K562 (cell line): ENCODE measurements around the gene TESK2. TPM values are rescaled to one million over a fixed set of nuclear protein-coding genes. Genes with fewer than 3 reads are reported as not detected.

Experiments used
- ATAC-seq: fragments of 200-7000 bp; cut with Tn5 transposase; 3 replicates; pipeline ENCODE4 v1.9.1; 2020; ENCODE audit warnings: moderate library complexity
- BruUV-seq: library from RNA; stranded (reverse); fragments of 400-500 nt; replicated peaks from 2 replicates; lab custom pipeline; 2021; lab: Mats Ljungman, UMichigan
- CTCF ChIA-PET: fragments of 300-600 bp; formaldehyde crosslinking; extraction: SDS; loops from one replicate; lab custom pipeline; 2021; ENCODE audit warnings: low intra/inter-chr PET ratio; lab: Yijun Ruan, JAX
- POLR2A ChIA-PET: fragments of 300-600, 350-650 bp; sonication (Branson Sonifier 250); formaldehyde crosslinking; extraction: SDS; loops from one replicate; lab custom pipeline; 2021; ENCODE audit warnings: antibody characterized with exemption, inconsistent platforms; lab: Yijun Ruan, JAX
- DNase-seq, 4 experiments: peaks; one replicate each; pipeline versions ENCODE4 v3.0.0 to v3.0.0-alpha.2; 2011 to 2018; ENCODE audit warnings: low spot score in 3 of 4, mixed read lengths in 3 of 4; ENCODE audit errors: extremely low read depth in 1 of 4
- FAIRE-seq: peaks from 2 replicates; lab custom pipeline; 2011; peaks lifted over from hg19 to GRCh38; lab: Jason Lieb, UNC
- H2AFZ ChIP-seq: 2 replicates; pipeline ENCODE4 v1.6.0; 2011; ENCODE audit warnings: low read depth, low read length, control low read depth, inconsistent platforms
- H3K27ac ChIP-seq: fragments of 200-600 bp; 3 replicates; pipeline ENCODE4 v1.8.0; 2011; ENCODE audit warnings: low read depth, mild to moderate bottlenecking, control low read depth, inconsistent platforms, low read length, moderate library complexity, mixed read lengths; ENCODE audit errors: extremely low read depth
- H3K27me3 ChIP-seq, 2 experiments: fragments of 300-600 bp in 1 of 2; 2 replicates in 1 of 2; 3 replicates in 1 of 2; pipeline versions ENCODE4 v1.6.0 to v1.8.0; 2011; ENCODE audit warnings: inconsistent platforms in 2 of 2, low read length in 2 of 2, mild to moderate bottlenecking in 1 of 2, mixed read lengths in 1 of 2, moderate library complexity in 1 of 2; ENCODE audit not compliant: control insufficient read depth in 2 of 2, insufficient read depth in 2 of 2
- H3K36me3 ChIP-seq: fragments of 300-600 bp; 3 replicates; pipeline ENCODE4 v1.8.0; 2011; ENCODE audit warnings: mild to moderate bottlenecking, low read length, inconsistent platforms; ENCODE audit not compliant: control insufficient read depth, insufficient read depth
- H3K4me1 ChIP-seq, 2 experiments: fragments of 200-600 bp in 1 of 2; replicated peaks in 1 of 2; 2 replicates in 1 of 2; 3 replicates in 1 of 2; pipeline versions ENCODE4 v1.5.1 to v1.8.0; 2011; ENCODE audit warnings: inconsistent platforms in 2 of 2, low read length in 2 of 2, mild to moderate bottlenecking in 1 of 2, mixed read lengths in 1 of 2, moderate library complexity in 1 of 2; ENCODE audit not compliant: control insufficient read depth in 2 of 2, insufficient read depth in 2 of 2
- H3K4me2 ChIP-seq: 2 replicates; pipeline ENCODE4 v1.6.1; 2011; ENCODE audit warnings: low read length, control low read depth, inconsistent platforms, mixed read lengths; ENCODE audit not compliant: insufficient read depth
- H3K4me3 ChIP-seq: fragments of 200-600 bp; sonication (generic), shearing (Covaris generic); 2 replicates; pipeline ENCODE4 v1.5.1; 2016; ENCODE audit warnings: control low read depth, inconsistent platforms
- H3K79me2 ChIP-seq: fragments of 200-600 bp; 3 replicates; pipeline ENCODE4 v1.8.0; 2011; ENCODE audit warnings: low read length, inconsistent platforms; ENCODE audit not compliant: control insufficient read depth, insufficient read depth
- H3K9ac ChIP-seq, 2 experiments: 2 replicates each; pipeline versions ENCODE4 v1.6.0 to v1.6.1; 2011; ENCODE audit warnings: low read depth in 2 of 2, low read length in 2 of 2, control low read depth in 1 of 2, inconsistent platforms in 1 of 2, mild to moderate bottlenecking in 1 of 2, mixed read lengths in 1 of 2; ENCODE audit not compliant: insufficient read depth in 1 of 2
- H3K9me1 ChIP-seq: one replicate; pipeline ENCODE4 v1.6.0; 2011; ENCODE audit warnings: inconsistent platforms, mild to moderate bottlenecking, low read length, moderate library complexity; ENCODE audit not compliant: control insufficient read depth, insufficient read depth
- H3K9me3 ChIP-seq: replicated peaks from 2 replicates; pipeline ENCODE4 v1.5.1; 2011; ENCODE audit warnings: low read depth, low read length, inconsistent platforms; ENCODE audit not compliant: control insufficient read depth, insufficient read depth
- H4K20me1 ChIP-seq: replicated peaks from 2 replicates; pipeline ENCODE4 v1.6.1; 2011; ENCODE audit warnings: low read length, inconsistent platforms, mixed read lengths; ENCODE audit not compliant: control insufficient read depth, insufficient read depth
- BDP1 ChIP-seq: IDR thresholded peaks from 3 replicates; pipeline ENCODE4 v1.6.1; 2011; ENCODE audit not compliant: insufficient read length, insufficient read depth
- CBFA2T2 ChIP-seq: fragments of 450-650 bp; conservative IDR thresholded peaks from 2 replicates; pipeline ENCODE4 v1.6.1; 2017; ENCODE audit warnings: mild to moderate bottlenecking
- CBX1 ChIP-seq: sonication (generic); IDR thresholded peaks from 2 replicates; pipeline ENCODE4 v1.6.1; 2016; ENCODE audit warnings: antibody characterized with exemption, low read depth, mild to moderate bottlenecking
- CC2D1A ChIP-seq: fragments of 450-650 bp; IDR thresholded peaks from 2 replicates; pipeline ENCODE4 v1.6.1; 2017; ENCODE audit warnings: mild to moderate bottlenecking
- CEBPG ChIP-seq, 3 experiments: fragments of 200-800 bp in 1 of 3; sonication (Bioruptor generic) in 1 of 3; sonication (generic) in 1 of 3; formaldehyde crosslinking in 1 of 3; IDR thresholded peaks in 2 of 3; conservative IDR thresholded peaks in 1 of 3; 2 replicates each; pipeline versions ENCODE4 v1.6.1 to v1.8.0; 2016 to 2022; ENCODE audit warnings: missing compliant biosample characterization in 2 of 3, missing genetic modification characterization in 2 of 3, mild to moderate bottlenecking in 1 of 3, missing genetic modification reagents in 1 of 3
- CREBBP ChIP-seq: IDR thresholded peaks from one replicate; pipeline ENCODE4 v1.6.1; 2012; ENCODE audit warnings: low read depth, mild to moderate bottlenecking, control low read depth, inconsistent platforms, low read length
- E2F5 ChIP-seq: sonication (generic); formaldehyde crosslinking; IDR thresholded peaks from 2 replicates; pipeline ENCODE4 v1.8.0; 2022; ENCODE audit warnings: mild to moderate bottlenecking, missing genetic modification reagents
- MEF2A ChIP-seq: IDR thresholded peaks from 2 replicates; pipeline ENCODE4 v1.6.1; 2011; ENCODE audit warnings: low read depth, mild to moderate bottlenecking, low read length, moderate library complexity; ENCODE audit not compliant: control insufficient read depth
- MLX ChIP-seq, 2 experiments: fragments of 450-650 bp in 1 of 2; sonication (generic) in 1 of 2; formaldehyde crosslinking; conservative IDR thresholded peaks; 2 replicates each; pipeline versions ENCODE4 v1.4.0 to v1.8.1; 2020 to 2022; ENCODE audit warnings: mild to moderate bottlenecking in 1 of 2, missing genetic modification reagents in 1 of 2
- PHTF2 ChIP-seq: fragments of 250-450 bp; sonication (Bioruptor Pico); IDR thresholded peaks from 2 replicates; pipeline ENCODE4 v1.5.0; 2021; ENCODE audit warnings: mild to moderate bottlenecking
- SMC3 ChIP-seq: conservative IDR thresholded peaks from 2 replicates; pipeline ENCODE4 v1.6.1; 2011; ENCODE audit warnings: low read depth, low read length, improper control_type of control experiment; ENCODE audit not compliant: insufficient read depth
- YY1 ChIP-seq, 3 experiments: IDR thresholded peaks; 2 replicates each; pipeline ENCODE4 v1.6.1; 2011; ENCODE audit warnings: low read length in 2 of 3, mild to moderate bottlenecking in 2 of 3, moderate library complexity in 2 of 3, borderline replicate concordance in 1 of 3, control low read depth in 1 of 3, low read depth in 1 of 3; ENCODE audit not compliant: insufficient read depth in 3 of 3, insufficient replicate concordance in 2 of 3, control insufficient read depth in 1 of 3, insufficient read length in 1 of 3; ENCODE audit errors: extremely low read depth in 1 of 3
- ZBTB33 ChIP-seq: sonication (generic); formaldehyde crosslinking; IDR thresholded peaks from 2 replicates; pipeline ENCODE4 v1.8.1; 2023; ENCODE audit warnings: mild to moderate bottlenecking, missing genetic modification reagents
- ZFP1 ChIP-seq: fragments of 450-650 bp; formaldehyde crosslinking; IDR thresholded peaks from 2 replicates; pipeline ENCODE4 v1.4.0; 2020; ENCODE audit warnings: mild to moderate bottlenecking, mixed read lengths
- ZNF3 ChIP-seq: fragments of 250-450 bp; sonication (Bioruptor Pico); IDR thresholded peaks from 2 replicates; pipeline ENCODE4 v1.5.0; 2021; ENCODE audit warnings: mild to moderate bottlenecking, moderate library complexity
- ZNF655 ChIP-seq: fragments of 250-450 bp; sonication (Bioruptor Pico); IDR thresholded peaks from 2 replicates; pipeline ENCODE4 v1.5.0; 2021
- WGBS: fragments of 100-300 bp; shearing (Covaris generic); methylation state at CpG from one replicate; pipeline ENCODE4 v1.1.6; 2016; ENCODE audit warnings: low coverage, mixed read lengths; ENCODE audit not compliant: insufficient coverage; ENCODE audit errors: missing lambda C conversion rate; 5-methylcytosine and 5-hydroxymethylcytosine counted together
- in situ Hi-C: fragments of 300-500 bp; cut with MboI; formaldehyde crosslinking; loops from 4 replicates; pipeline ENCODE4 v1.15.0; 2018; ENCODE audit warnings: inconsistent platforms, mixed read lengths
- intact Hi-C: fragments of 100-400 bp; cut with micrococcal nuclease; formaldehyde crosslinking; loops from 2 replicates; pipeline ENCODE4 v1.14.2; 2022
- polyA plus RNA-seq, 8 experiments: library from polyadenylated mRNA; depleted of rRNA in 4 of 8; stranded (reverse) in 5 of 8; unstranded in 3 of 8; fragments of >200 nt; fragmentation: Nextera tagmentation in 2 of 8; fragmentation: Illumina TruSeq in 1 of 8; extraction: Ambion mirVana in 2 of 8; extraction: Trizol in 1 of 8; gene quantifications; 2 replicates each; pipeline versions ENCODE4 v1.2.1 to v1.2.3, GENCODE V29; 2011 to 2014; ENCODE audit warnings: inconsistent platforms in 1 of 8, missing spikeins in 1 of 8
- total RNA-seq, 7 experiments: library from RNA; depleted of rRNA in 6 of 7; stranded (reverse); fragments of >200 nt in 6 of 7; fragmentation: Illumina TruSeq in 2 of 7; extraction: Trizol in 2 of 7; gene quantifications; 2 replicates each; pipeline versions ENCODE4 v1.2.1 to v1.2.3, GENCODE V29; 2011 to 2021; ENCODE audit warnings: low replicate concordance in 1 of 7

The TESK2 gene
- total and polyA plus RNA-seq, 9 of the 15 experiments (the other 6 are each of a cell fraction or from before 2014, with no cell fraction given): 1.6 to 5.3 (median 3.7) TPM

- H3K9ac ChIP-seq: no peak overlapping the region
- H3K9me3 ChIP-seq: no peaks in the 10 kb centered on the region
- no peaks in the 10 kb centered on the region for H3K9me1 ChIP-seq
- CTCF ChIA-PET: no interaction called here
- DNase-seq: no peak
- no peak for ATAC-seq
- H4K20me1 ChIP-seq: no peaks in the 10 kb centered on the region
- no peak overlapping the region for H2AFZ ChIP-seq
- no peak for TF ChIP-seq ZBTB33 (CRISPR knock-in tag)
- no peak for TF ChIP-seq CBX1
- no peak for TF ChIP-seq CC2D1A
- no peak for TF ChIP-seq E2F5 (CRISPR knock-in tag)
- TF ChIP-seq CBFA2T2: no peak
- TF ChIP-seq ZFP1: no peak
- no peak for TF ChIP-seq BDP1
- TF ChIP-seq CEBPG (CRISPR knock-in tag; IDR thresholded peaks at IDR 0.05): no peak
- TF ChIP-seq CEBPG (tag; conservative IDR thresholded peaks at IDR 0.05 in 1 of 2, IDR thresholded peaks at IDR 0.05 in 1 of 2): no peak
- TF ChIP-seq ZNF655: no peak
- no peak for TF ChIP-seq CREBBP
- TF ChIP-seq YY1 (IDR thresholded peaks at IDR 0.05; ENCODE audit: borderline replicate concordance in 1 of 3, control insufficient read depth in 1 of 3, extremely low read depth in 1 of 3, insufficient read depth in 3 of 3, insufficient read length in 1 of 3, insufficient replicate concordance in 2 of 3, low read depth in 1 of 3, low read length in 2 of 3): no peak
- no peak for TF ChIP-seq SMC3
- TF ChIP-seq MEF2A: no peak
- no peak for TF ChIP-seq ZNF3 (CRISPR knock-in tag)
- no peak for TF ChIP-seq PHTF2 (CRISPR knock-in tag)
- TF ChIP-seq MLX (CRISPR knock-in tag; conservative IDR thresholded peaks at IDR 0.05): no peak
- no TSS peak for BruUV-seq
- H3K79me2 ChIP-seq: no peaks in the 10 kb centered on the region
- no peaks in the 10 kb centered on the region for H3K36me3 ChIP-seq
- no peak overlapping the region for H3K4me3 ChIP-seq
- POLR2A ChIA-PET: no interaction called here
- 15% methylated on average over 3 of the region's 3 CpGs for WGBS
- intact Hi-C loops (no loop called here), in situ Hi-C loops (no loop called here)
- H3K4me2 ChIP-seq: no peak overlapping the region
- no peaks in the 10 kb centered on the region for H3K4me1 ChIP-seq
- FAIRE-seq: no peak
- H3K27me3 ChIP-seq: peaks cover 0 to 10% of the 10 kb centered on the region in 2 experiments; a peak in 2 of 5 replicates
- no peak overlapping the region for H3K27ac ChIP-seq
Measured at GRCh38 chr1:45386219-45386618, 104.7 kb downstream of the TESK2 start.
